ENCODE data around the gene MUC4.

Gene MUC4

GRCh38 chr3:195699860-195700259 lies 111.9 kb downstream of the MUC4 start:
- in situ Hi-C loops (cut with HindIII; ENCODE audit: low sequenced_read_pairs), result no loop called here
- H3K4me3 ChIP-seq (ENCODE audit: low read depth, low read length), result no peak overlapping the region
- no peak for DNase-seq (ENCODE audit: low read depth)
- TF ChIP-seq CTCF (IDR thresholded peaks at IDR 0.05; ENCODE audit: low read depth, low read length, missing control alignments), result no peak

DNA sequence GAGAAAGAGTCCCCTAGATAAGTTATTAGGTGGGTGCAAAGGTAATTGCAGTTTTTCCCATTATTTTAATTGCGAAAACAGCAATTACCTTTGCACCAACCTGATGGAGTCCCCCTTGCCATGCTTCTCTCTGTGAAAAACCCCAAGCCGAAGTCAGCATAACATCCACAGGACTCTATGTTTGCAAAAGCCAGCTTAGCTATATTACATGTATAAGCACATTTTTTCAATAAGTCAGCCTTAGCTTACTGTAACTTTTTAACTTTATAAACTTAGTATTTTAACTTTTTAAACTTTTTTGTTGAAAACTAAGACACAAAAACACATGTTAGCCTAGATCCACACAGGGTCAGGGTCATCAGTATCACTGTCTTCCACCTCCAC lies 112.3 kb downstream of the MUC4 start:
- no peak for DNase-seq (ENCODE audit: low read depth)
- no peak overlapping the region for H3K4me3 ChIP-seq (ENCODE audit: low read depth, low read length)
- TF ChIP-seq CTCF (IDR thresholded peaks at IDR 0.05; ENCODE audit: low read depth, low read length, missing control alignments), result no peak
- in situ Hi-C loops (cut with HindIII; ENCODE audit: low sequenced_read_pairs), result no loop called here

- H3K4me3 ChIP-seq (ENCODE audit: low read depth, low read length), result no peak overlapping the region
- DNase-seq (ENCODE audit: low read depth), result no peak
- TF ChIP-seq CTCF (IDR thresholded peaks at IDR 0.05; ENCODE audit: low read depth, low read length, missing control alignments), result no peak
- in situ Hi-C loops (cut with HindIII; ENCODE audit: low sequenced_read_pairs), result no loop called here
These were observed 112.9 kb downstream of the MUC4 start for GRCh38 chr3:195698647-195699387.

- DNase-seq (ENCODE audit: low read depth), result no peak
- in situ Hi-C loops (cut with HindIII; ENCODE audit: low sequenced_read_pairs), result no loop called here
These were observed 113.4 kb downstream of the MUC4 start for GRCh38 chr3:195698325-195698646.

GRCh38 chr3:195697582-195698324 lies 114.0 kb downstream of the MUC4 start:
- TF ChIP-seq CTCF (IDR thresholded peaks at IDR 0.05; ENCODE audit: low read depth, low read length, missing control alignments), result no peak
- peak; percentile 86 for DNase-seq (ENCODE audit: low read depth)
- no peak overlapping the region for H3K4me3 ChIP-seq (ENCODE audit: low read depth, low read length)
- in situ Hi-C loops (cut with HindIII; ENCODE audit: low sequenced_read_pairs), result no loop called here

More at GRCh38 chr3:195698325-195698646, 113.4 kb downstream of the MUC4 start:
- TF ChIP-seq CTCF (IDR thresholded peaks at IDR 0.05; ENCODE audit: low read depth, low read length, missing control alignments), result no peak
- H3K4me3 ChIP-seq (ENCODE audit: low read depth, low read length), result no peak overlapping the region
